GM18909 (cell line): Measurements from ENCODE around the gene HNRNPL.
"Not testable (repeated sequence)": the region's sequence is repeated elsewhere in the genome, so short reads cannot be mapped to it uniquely, and the experiment has no call there.

ENCODE experiments used
- ATAC-seq: cut with Tn5 transposase; IDR thresholded peaks from one replicate; pipeline ENCODE4 v1.9.1; 2021; ENCODE audit warnings: mild to moderate bottlenecking; ENCODE audit not compliant: unreplicated experiment, poor library complexity

The HNRNPL gene

DNA sequence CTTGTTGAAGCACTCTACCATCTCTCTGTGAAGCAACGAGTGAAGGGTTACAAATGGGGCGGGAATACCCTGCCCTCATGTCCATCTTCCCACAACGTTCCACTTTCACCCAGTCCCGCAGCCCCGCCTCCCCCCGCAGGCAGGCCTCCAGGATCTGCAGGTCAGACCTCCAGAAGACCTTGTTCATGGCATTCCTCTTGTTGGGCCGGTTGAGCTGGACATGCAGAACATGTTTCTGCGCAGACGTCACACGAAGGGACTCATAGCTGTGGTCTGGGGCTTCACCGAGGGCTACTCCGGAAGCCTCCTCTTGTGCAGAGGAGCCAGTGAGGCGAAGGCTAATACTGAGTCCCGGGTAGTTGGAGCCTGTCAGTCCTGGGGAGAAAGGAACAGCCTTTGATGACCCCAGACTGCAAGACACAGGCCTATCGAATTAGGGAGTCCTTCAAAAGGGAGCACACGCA, 18.6 kb downstream of the HNRNPL start:
- ATAC-seq, result peak; percentile 49

DNA sequence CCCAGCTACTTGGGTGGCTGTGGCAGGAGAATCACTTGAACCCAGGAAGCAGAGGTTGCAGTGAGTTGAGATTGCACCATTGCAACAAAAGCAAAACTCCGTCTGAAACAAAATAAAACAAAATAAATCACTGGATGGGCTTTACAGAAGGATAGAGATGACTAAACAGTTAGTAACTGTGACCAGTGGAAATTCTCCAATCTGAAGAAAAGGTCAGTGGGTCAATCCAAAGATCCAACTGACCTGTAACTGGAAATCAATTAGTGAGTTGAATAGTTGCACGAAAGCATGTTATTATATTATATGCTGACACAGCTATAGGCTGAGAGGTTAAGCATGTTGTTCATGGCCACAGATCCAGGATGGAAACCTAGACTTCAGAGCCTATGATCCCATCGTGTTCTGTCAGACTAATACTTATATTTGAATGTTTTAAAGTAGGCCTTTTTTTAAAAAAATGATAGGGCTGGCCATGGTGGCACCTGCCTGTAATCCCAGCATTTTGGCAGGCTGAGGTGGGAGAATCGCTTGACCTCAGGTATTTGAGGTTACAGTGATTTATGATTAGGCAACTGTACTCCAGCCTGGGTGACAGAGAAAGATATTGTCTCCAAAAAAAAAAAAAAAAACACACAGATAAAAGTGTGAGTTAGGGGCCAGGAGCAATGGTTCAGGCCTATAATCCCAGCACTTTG, 19.6 kb downstream of the HNRNPL start:
- no peak for ATAC-seq

DNA sequence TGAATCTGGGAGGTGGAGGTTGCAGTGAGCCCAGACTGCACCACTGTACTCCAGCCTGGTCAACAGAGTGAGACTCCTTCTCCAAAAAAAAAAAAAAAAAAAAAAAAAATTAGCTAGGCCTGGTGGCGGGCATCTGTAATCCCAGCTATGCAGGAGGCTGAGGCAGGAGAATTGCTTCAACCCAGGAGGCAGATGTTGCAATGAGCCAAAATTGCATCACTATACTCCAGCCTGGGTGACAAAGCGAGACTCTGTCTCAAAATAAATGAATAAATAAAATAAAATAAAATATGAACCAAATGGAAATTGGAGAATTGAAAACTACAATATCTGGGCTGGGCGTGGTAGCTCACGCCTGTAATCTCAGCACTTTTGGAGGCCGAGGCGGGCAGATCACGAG, 20.6 kb downstream of the HNRNPL start:
- ATAC-seq, result not testable (repeated sequence)

DNA sequence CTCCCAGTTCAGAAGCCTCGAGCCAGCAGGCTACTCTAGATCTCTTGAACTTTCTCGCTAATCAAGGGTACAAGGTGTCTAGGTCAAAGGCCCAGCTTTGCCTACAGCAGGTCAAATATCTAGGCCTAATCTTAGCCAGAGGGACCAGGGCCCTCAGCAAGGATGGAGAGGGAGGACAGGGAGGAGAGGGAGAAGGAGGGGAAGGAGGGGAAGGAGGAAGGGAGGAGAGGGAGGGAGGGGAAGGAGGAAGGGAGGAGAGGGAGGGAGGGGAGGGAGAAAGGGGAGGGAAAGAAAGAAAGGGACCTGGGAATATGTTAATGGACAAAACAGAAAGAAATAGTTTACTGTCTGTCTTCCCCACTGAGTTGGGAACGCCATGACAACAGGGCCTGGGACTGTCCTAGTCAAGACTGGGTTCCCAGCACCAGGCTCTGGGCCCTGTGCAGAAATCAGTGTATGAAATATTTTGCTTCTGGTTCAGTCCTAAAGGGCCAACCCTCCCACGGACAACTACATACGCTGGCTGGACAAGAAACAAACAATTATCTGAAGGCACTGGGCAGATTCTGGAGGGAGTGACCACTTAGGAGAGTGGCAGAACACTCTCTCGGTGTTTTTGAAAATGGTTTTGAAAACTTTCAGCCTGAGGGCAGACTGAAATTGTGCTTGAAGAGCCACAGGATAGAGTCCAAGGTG, 22.8 kb downstream of the HNRNPL start:
- no peak for ATAC-seq

DNA sequence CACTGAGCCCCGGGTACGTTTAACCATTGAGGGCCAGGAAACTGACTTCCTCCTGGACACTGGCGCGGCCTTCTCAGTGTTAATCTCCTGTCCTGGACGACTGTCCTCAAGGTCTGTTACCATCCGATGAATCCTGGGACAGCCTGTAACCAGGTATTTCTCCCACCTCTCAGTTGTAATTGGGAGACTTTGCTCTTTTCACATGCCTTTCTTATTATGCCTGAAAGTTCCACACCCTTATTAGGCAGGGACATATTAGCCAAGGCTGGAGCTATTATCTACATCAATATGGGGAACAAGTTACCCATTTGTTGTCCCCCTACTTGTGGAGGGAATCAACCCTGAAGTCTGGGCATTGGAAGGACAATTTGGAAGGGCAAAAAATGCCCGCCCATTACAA, 23.9 kb downstream of the HNRNPL start:
- not testable (repeated sequence) for ATAC-seq

DNA sequence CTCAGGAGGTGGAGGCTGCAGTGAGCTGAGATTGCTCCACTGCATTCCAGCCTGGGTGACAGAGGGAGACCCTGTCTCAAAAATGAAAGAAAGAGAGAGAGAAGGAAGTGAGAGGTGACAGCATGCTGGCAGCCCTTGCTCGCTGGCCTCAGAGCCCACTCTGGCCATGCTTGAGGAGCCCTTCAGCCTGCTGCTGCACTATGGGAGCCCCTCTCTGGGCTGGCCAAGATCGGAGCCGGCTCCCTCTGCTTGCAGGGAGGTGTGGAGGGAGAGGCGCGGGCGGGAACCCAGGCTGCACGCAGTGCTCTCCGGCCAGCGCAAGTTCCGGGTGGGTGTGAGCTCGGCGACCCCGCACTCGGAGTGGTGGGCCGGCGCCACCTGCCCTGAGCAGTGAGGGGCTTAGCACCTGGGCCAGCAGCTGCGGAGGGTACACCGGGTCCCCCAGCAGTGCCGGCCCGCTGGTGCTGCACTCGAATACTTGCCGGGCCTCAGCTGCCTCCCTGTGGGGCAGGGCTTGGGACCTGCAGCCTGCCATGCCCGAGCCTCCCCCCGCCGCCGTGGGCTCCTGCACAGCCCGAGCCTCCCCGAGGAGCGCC, 28.5 kb downstream of the HNRNPL start:
- not testable (repeated sequence) for ATAC-seq

DNA sequence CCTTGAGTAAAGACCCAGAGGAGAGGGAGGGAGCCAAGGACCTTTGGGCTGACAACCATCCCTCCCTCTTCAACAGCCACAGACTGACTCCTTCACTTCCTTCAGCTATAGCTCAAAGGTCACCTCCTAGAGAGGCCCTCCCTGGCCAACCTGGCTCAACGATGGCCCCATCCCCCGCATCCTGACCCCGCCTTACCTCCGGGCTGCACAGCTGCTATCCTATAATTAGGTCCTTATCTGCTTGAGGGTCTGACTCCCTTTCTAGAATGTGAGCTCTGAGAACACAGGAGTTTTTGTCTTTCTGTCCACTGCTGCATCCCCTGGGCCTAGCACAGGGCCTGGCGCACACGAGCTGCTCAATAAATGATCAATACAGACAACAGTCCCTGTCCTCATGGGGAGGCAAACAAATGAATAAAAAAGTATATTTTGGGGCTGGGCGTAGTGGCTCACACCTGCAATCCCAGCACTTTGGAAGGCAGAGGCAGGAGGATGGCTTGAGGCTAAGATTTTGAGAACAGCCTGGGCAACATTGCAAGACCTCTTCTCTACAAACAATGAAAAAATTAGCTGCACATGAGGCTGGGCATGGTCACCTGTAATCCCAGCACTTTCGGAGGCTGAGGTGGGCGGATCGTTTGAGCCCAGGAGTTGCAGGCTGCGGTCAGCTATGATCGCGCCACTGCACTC, 30.4 kb downstream of the HNRNPL start:
- ATAC-seq, result no peak

DNA sequence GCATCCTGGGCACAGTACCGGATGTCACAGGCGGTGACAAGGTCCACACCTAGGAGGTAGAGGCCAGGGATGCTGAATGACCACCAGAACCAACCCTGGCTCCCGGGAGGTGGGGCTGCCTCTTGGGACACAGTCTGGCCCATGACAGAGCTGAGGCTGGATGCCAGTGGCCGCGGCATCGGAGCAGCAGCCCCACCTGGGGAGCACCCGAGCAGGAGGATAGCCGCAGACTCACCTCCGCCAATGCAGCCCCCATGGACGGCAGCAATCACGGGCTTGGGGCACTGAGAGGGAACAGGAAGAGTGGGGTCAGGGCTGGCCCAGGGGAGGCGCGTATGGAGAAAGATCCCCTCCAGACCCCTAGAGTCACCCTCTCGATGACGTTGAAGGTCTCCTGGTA, 32.7 kb downstream of the HNRNPL start:
- ATAC-seq, result no peak

DNA sequence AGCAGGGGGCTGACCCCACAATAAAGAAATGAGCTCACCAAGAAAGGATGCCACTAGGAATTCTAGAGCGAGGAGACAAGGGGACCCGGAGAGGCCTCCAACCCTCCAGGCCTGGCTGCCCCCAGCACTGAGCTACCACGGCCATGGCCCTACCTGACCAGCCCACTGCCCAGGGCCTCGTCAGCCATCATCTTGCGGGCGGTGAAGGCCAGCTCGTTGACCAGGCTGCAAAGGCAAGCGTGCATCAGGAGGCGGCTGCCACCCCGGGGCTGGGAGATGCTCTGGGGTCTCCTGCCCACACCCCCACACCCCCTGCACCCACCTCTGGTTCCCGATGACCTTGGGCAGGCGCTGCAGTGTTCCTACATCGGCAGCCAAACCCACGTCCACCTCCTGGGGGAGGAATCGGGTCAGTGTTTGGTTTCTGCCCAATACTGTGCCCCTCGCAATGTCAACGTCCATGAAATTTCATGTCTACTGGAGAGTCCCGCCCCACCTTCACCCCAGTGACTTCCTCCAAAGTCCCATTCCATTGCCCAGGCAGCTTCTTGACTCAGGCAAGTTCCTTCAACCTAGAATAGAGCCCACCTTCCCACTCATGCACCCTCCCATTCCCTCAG, 33.5 kb downstream of the HNRNPL start:
- ATAC-seq, result no peak

DNA sequence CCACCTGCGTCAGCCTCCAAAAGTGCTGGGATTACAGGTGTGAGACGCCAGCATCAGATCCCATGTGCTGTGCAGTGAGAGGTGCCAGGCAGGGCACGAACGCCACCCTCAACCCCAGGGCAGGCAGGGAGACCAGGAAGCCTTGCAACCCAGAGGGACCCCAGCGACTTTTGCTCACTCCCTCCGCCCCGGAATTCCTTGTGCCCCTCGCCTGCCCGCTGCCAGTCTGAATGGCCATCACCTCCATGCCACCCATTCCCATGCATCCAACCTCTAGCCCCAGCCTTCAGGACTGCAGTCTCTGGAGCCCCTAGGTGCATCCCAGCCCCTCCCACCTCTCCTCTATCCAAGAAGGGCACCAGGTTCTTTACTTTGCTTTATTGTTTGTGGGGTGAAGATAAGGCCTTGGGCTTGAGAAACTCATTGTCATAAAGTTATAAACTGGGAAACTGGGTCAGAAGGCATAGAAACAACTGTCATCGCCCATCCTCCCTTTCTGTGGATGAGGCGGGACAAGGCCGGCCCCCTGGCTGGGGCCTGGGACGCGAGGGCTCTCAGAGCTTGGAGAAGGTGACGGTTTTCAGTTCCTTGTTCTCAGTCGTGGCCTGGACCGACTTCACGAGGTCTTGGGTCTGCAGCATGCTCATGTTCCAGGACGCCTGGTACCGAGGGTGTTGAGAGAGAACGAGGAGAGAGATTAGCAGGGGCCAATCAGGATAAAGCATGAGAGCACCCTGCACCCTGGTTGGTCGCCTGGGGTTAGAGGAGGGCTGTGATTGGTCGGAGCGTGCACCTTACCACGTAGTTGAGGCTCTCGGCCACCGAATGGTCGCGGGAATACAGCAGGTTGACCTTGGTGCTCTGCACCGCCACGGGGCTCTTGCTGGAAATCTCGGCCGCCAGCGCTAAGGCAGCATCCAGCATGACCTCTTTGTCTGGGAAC, 34.5 kb downstream of the HNRNPL start:
- no peak for ATAC-seq

DNA sequence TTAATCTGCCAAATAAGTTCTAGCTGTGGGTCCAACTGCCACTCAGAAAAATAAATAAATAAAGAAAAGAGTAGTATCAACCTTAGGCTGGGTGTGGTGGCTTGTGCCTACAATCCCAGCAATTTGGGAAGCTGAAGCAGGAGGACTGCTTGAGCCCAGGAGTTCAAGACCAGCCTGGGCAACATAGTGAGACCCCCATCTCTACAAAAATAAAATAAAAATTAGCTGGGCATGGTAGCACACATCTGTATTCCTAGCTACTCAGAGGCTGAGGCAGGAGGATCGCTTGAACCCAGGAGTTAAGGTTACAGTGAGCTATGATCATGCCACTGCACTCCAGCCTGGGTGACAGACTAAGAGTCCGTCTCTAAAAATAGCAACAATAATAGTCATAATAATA, 35.9 kb downstream of the HNRNPL start:
- not testable (repeated sequence) for ATAC-seq

DNA sequence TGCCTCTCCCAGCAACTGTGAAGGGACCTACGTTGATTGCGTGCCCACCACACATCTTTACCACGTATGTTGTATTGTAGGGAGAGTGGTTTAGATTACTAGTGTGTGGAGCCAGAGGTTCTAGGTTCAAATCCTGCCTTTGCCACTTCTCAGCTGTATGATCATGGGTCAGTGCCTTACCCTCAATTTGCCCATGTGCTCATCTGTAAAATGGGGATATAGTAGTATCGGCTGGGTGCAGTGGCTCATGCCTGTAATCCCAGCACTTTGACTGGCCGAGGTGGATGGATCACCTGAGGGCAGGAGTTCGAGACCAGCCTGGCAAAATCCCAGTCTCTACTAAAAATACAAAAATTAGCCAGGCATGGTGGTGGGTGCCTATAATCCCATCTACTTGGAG, 36.5 kb downstream of the HNRNPL start:
- no peak for ATAC-seq

DNA sequence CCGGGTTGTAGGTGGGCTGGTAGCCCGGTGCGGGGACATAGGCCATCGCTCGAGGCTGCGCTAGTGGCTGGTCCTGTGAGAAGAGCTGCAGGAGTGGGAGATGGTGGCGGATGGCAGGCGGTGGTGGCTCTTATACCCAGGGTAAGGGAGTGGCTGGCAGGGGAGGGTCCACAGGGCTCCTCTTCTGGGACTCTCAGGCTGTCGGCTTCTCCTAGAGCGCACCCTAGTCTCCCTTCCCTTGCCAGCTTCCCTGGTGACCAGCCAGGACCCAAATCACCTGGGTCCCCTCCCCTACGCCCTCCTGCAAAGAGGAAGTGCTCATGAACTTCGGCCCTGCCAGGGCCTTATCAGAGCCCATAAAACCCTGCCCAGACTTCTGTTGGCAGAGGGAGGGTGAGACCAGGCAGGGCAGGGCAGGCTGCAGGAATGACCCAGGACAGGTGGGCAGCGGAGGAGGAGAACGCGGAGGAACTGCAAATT, 36.9 kb downstream of the HNRNPL start, which contains the start of gene LGALS4:
Gene LGALS4, minus strand, starts transcription at position 105 of the 480 bp plus-strand sequence. Its CDS starts 59 bp downstream, at position 46.
- ATAC-seq, result no peak

DNA sequence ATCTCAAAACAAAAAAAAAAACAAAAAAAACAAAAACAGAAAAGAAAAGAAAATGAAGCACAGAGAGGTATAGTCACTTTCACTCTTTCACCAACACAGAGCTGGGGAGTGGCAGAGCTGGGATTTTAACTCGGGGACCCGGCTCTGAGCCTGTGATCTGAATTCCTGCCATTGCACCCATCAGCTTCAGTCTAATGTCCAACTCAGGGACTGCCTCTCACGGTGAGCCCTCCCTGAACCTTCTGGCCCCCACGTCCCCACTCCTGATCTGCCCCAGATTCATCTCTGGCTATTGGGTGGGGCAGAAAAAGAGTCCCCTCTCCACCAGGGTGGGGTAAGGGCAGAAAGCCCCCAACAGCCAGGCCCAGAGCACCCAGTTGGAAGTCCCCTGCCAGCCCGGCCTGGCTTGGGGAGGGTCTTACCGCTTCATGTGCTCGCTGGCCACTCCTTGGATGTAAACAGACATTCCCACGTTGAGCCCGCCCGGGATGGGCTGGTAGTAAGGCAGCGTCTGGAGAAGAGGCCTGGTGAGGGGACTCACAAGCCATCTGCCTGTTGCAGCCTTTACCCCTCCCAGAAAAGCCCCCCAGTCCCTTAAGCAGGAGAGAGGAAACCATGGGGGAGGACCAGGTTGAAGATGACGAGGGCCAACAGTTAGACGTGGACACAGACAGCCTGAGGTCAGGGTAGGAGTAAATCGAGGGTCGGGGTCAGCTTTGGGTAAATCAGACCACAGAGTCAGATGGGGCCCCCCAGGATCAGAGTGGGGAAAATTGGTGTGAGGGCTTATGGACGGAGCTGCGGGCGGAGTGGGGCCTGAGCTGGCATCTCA, 37.6 kb downstream of the HNRNPL start:
- no peak for ATAC-seq

DNA sequence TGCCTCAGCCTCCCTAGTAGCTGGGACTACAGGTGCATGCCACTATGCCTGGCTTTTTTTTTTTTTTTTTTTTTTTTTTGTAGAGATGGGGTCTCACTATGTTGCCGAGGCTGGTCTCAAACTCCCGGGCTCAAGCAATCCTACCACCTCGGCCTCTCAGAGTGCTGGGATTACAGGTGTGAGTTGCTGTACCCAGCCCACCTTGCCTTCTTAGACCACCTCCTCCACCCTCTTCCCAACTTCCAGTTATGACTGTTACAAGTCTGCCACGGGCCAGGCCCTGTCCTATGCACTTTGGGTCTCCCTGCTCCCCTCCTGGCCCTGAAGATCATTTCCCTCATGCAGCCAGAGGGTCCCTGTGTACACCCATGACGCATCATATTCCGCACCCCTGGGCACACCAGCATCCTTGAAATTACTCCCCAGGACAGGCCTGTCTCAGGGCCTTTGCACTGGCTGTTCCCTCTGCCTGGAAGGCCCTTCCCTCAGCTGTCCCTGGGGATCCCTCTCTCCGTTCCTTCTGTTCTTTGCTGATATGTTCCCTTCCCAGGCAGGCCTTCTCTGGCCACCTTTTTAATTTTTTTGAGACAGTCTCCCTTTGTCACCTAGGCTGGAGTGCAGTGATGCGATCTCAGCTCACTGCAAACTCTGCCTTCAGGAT, 40.1 kb downstream of the HNRNPL start:
- ATAC-seq, result no peak

DNA sequence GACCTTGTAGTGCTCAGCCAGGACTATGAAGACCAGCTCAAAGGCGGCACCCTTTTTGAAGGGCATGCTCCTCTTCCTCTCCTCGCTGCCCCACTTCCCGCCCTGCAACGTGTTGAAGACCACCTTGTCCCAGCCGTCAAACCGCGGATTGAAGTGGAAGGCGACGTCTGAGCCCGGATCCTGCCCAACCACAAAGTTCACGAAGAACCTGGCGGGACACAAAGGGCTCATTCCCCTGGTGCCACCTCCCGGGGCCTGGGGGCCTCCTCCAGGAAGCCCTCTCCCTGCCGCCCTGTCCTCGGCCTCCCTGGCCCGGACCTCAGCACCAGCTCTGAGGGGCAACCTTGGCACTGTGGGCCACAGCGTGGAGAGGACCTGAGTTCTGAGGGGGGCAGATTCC, 41.0 kb downstream of the HNRNPL start:
- no peak for ATAC-seq

DNA sequence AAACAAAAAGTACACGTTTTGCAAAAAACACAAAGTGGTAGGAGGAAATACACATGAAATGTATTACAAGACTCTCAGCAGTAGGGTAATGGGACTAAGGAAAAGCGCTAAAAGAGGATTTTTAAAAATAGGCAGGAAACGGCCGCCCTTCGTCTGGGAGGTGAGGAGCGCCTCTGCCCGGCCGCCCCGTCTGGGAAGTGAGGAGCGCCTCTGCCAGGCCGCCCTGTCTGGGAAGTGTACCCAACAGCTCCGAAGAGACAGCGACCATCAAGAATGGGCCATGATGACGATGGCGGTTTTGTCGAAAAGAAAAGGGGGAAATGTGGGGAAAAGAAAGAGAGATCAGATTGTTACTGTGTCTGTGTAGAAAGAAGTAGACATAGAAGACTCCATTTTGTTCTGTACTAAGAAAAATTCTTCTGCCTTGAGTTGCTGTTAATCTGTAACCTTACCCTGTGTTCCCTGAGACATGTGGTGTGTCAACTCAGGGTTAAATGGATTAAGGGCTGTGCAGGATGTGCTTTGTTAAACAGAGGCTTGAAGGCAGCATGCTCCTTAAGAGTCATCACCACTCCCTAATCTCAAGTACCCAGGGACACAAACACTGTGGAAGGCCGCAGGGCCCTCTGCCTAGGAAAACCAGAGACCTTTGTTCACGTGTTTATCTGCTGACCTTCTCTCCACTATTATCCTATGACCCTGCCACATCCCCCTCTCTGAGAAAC, 42.2 kb downstream of the HNRNPL start:
- ATAC-seq, result not testable (repeated sequence)
